ENCODE data around the gene CENPF.
"Not testable (repeated sequence)": the region's sequence is repeated elsewhere in the genome, so short reads cannot be mapped to it uniquely, and the experiment has no call there.

CENPF gene

DNA sequence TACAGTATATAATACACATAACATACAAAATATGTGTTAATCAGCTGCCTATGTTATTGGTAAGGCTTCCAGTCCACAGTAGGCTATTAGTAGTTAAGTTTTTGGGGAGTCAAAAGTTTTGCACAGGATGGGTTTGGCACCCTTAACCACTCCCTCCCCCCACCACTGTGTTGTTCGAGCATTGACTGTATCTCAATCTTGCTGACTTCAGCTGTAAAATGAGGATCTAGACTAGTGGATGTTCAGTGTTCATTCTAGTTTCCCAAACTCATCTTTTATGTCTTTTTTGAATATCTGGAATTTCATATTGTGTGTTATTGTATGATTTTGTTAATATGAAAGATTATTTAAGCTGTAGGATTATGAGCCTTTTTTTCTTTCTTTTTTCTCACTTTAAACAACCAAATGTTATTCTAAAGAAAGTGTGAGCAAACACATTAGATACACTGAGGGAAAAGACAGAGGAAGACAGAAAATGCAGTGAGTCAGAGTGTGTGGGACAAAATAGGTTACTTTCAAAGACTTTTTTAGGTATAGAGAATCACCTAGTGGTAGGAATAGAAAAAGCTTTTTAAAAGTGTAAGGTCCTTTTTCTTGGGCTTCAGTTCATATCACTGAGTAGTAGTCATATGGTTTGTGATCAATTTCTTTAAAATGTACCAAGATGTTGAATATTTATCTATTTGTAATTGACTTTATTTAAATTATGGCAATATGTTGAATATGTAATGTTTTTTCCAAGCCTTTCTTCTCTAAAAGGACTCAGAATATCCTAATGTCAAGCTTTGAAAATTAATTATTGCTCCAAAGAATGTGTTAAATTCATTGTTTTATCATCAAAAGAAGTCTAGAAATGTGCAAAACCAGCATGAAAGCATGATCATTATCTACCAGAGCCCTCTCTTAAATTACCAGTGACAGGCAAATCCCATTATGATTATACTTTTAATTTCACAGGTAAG lies 17.9 kb upstream of the CENPF start:
- DNase-seq, result peak; percentile 6 to 13

DNA sequence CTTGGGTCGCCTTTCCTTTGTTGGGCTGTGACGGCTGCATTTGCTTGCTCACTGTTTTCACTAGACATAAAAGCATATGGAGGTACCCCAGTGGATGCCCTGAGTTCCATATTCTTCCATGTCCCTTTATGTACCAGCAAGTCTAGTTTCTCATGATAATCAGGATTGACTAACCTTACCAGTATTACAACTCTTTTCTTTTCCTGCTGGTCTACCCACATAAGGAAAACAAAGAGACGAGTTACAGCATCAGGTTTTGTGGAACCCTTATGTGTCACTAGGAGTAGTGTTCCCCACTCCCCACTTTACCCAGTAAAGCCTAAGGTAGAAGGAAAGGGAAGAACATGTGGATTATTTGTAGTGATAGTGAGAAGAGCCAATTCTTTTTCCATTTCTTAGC lies 16.4 kb upstream of the CENPF start:
- no peak for DNase-seq

GRCh38 chr1:214587165-214587564 lies 15.8 kb upstream of the CENPF start:
- no peak for DNase-seq

DNA sequence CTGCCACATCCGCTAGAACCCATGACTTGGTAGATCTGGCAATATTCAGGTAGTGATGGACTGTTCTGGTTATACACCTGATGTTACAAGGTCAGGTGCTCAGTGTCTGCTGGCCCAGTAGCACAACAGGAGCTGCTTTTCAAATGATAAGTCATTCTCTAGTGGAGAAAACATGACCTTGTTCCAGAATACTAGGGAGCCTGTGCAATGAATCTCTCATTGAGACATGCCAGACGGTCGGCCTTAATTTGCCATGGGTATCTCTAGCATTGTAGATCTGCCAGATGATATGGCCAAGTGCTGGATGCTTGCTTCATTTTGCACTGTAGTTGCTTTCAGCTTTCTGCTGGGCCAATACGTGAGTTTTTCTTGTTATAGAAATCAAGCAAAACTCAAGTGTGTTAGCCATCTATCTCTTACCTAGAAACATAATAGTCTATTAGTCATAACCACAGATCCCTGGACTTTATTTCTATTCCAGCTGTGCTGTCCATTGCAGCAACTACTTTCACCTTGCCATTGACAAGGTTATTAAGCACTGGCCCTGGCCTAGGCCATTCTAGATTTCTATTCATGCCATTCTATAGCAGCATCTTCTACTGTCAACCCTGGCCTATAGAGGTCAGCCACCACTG lies 13.9 kb upstream of the CENPF start:
- no peak for DNase-seq

GRCh38 chr1:214590696-214591095 lies 12.3 kb upstream of the CENPF start:
- no peak for DNase-seq

DNA sequence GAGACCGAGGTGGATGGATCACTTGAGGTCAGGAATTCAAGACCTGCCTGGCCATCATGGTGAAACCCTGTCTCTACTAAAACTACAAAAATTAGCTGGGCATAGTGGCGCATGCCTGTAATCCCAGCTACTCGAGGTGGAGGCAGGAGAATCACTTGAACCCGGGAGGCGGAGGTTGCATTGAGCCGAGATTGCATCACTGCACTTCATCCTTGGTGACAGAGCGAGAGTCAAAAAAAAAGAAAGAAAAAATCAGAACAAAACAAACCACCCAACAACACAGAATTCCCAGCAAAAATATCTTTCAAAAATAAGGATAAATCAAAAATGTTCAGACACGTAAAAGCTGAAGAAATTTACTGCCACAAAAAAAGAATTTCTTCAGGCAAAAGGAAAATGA lies 11.1 kb upstream of the CENPF start:
- not testable (repeated sequence) for DNase-seq

DNA sequence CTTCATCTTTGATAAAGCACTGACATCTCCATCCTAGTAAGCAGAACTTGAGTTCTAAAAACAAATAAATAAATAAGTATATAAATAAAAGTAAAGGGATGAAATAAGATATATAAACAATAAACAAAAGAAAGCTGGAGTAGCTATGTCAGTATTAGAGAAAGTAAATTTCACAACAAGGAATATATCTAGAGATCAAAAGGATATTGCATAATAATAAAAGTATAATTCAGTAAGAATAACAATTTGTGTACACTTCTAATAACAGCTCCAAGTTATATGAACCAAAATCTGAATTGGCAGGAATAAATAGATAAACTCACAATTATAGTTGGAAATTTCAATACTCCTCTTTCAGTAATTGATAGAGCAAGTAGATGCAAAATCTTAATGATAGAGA lies 9.8 kb upstream of the CENPF start:
- no peak for DNase-seq

DNA sequence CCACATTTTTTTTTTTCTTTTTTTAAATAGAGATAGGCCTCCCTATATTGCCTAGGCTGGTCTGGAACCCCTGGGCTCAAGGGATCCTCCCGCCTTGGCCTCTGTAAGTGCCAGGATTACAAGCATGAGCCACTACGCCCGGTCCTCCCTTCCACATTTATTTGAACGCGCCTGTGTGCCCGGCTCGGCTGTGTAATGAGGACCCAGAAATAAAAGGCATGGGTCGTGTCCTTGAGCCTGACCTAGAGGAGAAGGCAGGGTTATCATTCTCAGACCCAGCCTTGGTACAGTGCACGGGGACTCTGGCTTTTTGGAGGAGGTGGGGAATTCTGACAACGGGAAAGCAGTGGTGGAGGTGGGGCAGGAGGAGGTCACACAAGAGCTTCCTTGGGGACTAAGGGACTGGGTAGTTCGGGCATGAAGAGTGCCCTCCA lies 841 bp downstream of the CENPF start:
- no peak for DNase-seq

GRCh38 chr1:214604523-214604922 lies 1.5 kb downstream of the CENPF start:
- DNase-seq, result no peak

GRCh38 chr1:214605484-214605883 lies 2.5 kb downstream of the CENPF start:
- not testable (repeated sequence) for DNase-seq

DNA sequence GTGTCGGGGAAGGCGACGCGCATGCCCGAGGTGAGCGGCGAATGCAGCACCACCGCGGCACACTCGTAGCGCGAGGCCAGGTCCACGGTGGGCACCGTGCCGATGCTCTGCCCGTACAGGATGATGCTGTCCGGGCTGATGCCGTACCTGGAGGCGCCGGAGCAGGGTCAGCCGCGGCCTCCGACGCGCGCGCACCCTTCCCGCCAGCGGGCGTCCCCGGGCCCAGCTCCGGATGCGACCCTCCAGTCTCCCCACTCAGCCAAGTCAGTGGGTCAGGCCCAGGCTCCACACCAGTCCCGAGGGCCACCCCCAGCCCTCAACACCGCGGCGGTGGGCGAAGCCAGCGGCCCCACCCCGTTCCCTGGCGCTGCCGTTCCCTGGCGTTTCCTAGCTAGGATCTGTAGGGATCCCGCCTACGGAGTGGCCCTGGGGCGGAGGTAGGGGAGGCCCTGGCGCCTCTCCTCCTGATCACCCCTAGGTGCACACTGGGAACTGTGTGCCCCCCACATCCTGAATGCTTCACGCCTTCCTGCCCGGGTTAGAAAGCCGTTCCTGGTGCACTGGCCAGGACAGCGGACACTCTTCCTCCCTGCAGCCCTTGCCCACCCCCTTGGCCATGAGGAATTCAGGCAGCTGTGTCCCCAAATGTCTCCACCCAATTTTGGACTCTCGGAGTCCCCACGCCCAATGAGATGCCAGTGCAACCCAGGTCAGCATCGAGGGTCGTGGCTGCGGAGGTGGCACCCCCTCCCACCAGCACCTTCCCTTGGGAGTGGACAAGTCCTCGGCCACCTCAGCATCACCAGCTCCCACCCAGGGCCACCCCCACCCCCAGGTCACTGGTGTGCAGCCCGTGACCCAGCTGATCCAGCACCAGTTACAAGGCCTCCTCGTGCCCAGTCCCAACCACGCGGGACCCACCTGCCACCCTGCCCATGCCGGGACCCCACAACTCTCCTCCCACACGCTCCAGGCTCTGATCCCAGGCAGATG lies 3.2 kb downstream of the CENPF start:
- DNase-seq, result not testable (repeated sequence)

DNA sequence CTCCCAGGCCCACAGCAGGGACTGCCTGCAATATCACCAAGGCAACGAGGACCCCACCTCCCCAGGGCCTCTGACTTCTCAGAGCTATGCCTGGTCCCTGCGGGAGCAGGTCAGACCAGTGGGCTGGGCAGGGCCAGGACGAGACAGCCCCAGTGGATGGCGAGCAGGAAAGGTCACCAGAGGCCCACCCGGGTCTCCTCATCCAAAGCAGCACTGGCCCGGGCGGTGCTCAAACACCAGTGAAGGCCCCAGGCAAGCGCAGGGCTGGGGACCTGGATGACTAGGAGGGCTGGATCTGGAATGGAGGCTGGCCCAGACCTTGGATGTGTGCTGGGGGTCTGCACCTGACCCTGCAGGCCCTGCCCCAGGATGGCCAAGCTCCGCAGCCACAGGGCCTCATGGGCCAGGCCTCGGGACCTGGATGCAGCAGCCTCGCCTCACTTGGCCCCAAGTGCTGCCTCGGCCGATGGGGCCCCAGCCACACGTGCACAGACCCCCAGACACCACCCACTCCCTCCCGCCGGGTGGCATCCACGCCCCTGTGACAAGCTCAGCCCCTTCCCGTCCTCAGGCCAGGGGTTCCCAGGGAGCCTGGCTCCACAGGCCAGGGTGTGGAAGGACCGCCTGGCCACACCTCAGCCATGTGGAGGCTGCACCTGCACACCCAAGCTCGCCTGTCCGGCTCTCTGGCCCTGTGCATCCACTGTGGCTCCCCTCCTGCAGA lies 4.7 kb downstream of the CENPF start:
- DNase-seq, result not testable (repeated sequence)

DNA sequence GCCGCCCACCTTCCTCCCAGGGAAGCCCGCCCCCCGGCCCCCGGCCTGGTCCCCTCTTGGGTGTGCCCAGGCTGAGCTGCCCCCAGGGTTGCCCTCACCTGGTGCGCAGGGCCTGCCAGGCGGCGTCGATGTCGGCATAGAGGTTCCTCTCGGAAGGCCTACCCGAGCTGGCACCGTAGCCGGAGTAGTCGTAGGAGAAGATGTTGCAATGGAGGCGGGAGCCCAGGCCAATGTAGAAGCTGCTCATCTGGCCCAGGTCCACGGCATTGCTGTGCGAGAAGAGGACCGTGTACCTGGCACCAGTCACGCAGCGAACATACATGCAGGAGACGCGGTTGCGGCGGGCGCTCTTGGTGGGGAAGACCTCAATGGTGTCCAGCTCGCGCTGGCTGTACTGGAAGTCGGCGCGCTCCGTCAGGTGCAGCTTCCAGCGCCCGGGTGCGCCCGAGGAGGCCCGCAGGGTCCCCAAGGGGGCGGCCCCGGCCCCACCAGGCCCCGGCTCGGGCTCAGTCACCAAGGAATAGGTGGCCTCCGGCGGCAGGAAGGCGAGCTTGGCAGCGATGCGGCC lies 5.3 kb downstream of the CENPF start:
- not testable (repeated sequence) for DNase-seq

- DNase-seq, result not testable (repeated sequence)
Observed at GRCh38 chr1:214608817-214609216, 5.8 kb downstream of the CENPF start.

- DNase-seq, result no peak
Observed at GRCh38 chr1:214609692-214610091, 6.7 kb downstream of the CENPF start.

DNA sequence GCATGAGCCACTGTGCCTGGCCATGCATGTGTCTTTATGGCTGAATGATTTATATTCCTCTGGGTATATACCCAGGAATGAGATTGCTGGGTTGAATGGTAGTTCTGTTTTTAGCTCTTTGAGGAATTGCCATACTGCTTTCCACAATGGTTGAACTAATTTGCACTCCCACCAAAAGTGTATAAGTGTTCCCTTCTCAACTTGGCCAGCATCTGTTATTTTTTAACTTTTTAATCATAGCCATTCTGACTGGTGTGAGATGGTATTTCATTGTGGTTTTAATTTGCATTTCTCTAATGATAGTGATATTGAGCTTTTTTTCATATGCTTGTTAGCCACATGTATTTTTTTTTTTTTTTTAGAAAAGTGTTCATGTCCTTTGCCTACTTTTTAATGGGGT lies 7.1 kb downstream of the CENPF start:
- DNase-seq, result not testable (repeated sequence)

DNA sequence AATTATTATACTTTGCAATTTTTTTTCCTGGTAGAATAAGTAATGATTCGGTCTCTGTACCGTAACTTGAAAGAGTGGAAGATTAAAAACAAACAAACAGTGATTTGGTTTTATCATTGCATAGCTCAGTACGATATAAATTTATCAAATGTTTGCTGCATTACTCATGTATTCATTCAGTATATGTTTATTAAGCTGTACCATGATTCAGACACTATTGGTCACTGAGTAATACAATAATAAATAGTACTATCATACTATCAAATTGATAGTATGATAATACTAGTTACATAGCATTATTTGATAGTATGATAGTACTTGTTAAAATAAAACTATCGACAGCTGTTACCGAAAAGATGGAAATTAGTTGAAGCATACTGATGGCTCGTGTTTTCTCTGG lies 12.1 kb downstream of the CENPF start:
- no peak for DNase-seq

GRCh38 chr1:214615871-214616270 lies 12.9 kb downstream of the CENPF start:
- DNase-seq, result no peak

- no peak for DNase-seq
Observed at GRCh38 chr1:214617246-214617645, 14.3 kb downstream of the CENPF start.

DNA sequence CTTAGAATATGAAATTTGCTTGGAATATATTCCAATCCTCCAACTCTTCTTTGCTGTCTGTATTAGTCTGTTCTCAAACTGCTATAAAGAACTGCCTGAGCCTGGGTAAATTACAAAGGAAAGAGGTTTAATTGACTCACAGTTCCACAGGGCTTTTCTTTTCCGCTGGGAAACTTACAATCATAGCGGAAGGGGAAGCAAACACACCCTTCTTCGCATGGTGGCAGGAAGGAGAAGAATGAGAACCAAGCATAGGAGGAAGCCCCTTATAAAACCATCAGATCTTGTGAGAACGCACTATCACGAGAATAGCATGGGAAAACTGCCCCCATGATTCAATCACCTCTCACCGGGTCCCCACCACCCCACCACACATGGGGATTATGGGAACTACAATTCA lies 14.8 kb downstream of the CENPF start:
- DNase-seq, result no peak

DNA sequence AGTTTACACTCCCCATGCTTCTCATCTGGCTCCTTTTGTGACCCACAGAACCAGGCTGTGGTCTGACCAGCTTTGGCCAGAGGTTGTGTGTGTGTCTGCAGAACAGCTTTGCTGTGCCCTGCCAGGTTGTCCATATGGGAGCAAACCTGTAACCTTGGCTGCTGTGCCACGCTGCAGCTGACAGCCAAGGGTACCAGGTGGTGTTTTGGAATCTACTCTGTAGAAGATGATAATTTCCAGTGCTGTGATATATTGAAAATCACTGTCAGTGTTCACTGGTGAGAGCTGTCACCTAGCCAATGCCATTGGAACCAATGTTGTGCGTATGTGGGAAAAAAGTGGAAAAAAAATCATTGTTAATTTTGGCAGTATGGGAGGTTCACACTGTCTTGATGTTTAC lies 18.2 kb downstream of the CENPF start:
- DNase-seq, result no peak

DNA sequence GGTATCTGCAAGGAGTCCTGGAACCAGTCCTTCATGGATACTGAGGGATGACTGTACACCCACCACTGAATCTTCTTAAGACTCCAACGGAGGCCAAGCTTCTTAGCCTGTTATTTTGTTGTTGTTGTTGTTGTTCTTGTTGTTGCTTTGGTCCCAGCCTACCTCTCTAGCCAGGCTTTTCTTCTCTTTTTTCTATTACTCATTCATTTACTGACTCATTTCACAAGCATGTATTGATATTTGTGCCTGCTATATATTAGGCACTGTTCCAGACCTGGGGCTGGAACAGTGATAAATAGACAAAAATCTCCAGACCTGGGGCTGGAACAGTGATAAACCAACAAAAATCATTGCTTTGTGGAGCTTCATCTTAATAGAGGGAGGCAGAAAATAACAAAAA lies 20.4 kb downstream of the CENPF start:
- DNase-seq, result no peak

Data from inflammatory macrophage treated with lipopolysaccharide for 1 hour (primary cell).